H9 (cell line): ENCODE data around the gene UBE2J1. TPM values are rescaled to one million over a fixed set of nuclear protein-coding genes. Genes with fewer than 3 reads are reported as not detected.

Experiments used
- DNase-seq: peaks from one replicate; pipeline ENCODE4 v3.0.0-alpha.2; 2017
- H2AFZ ChIP-seq: one replicate; pipeline ENCODE4 v1.6.1; 2013; ENCODE audit warnings: mild to moderate bottlenecking, low read length, control low read depth, moderate library complexity
- H2AK5ac ChIP-seq: 2 replicates; pipeline ENCODE4 v1.6.1; 2013; ENCODE audit warnings: low read length, control low read depth, mixed read lengths; ENCODE audit not compliant: insufficient read length
- H2BK120ac ChIP-seq: one replicate; pipeline ENCODE4 v1.6.1; 2013; ENCODE audit warnings: low read depth, mild to moderate bottlenecking, low read length, control low read depth, inconsistent platforms; ENCODE audit not compliant: poor library complexity, severe bottlenecking
- H2BK12ac ChIP-seq: 2 replicates; pipeline ENCODE4 v1.6.1; 2013; ENCODE audit warnings: low read length, control low read depth, mixed read lengths, low read depth; ENCODE audit not compliant: insufficient read length
- H2BK15ac ChIP-seq: 2 replicates; pipeline ENCODE4 v1.6.1; 2013; ENCODE audit warnings: low read depth, low read length, control low read depth
- H2BK20ac ChIP-seq: one replicate; pipeline ENCODE4 v1.6.1; 2013; ENCODE audit warnings: low read depth, mild to moderate bottlenecking, low read length, control low read depth, inconsistent platforms; ENCODE audit not compliant: poor library complexity, severe bottlenecking
- H2BK5ac ChIP-seq: 2 replicates; pipeline ENCODE4 v1.6.1; 2013; ENCODE audit warnings: low read length, control low read depth, mixed read lengths; ENCODE audit not compliant: insufficient read length
- H3K14ac ChIP-seq: 2 replicates; pipeline ENCODE4 v1.6.1; 2013; ENCODE audit warnings: low read length, control low read depth; ENCODE audit not compliant: insufficient read depth
- H3K18ac ChIP-seq: 2 replicates; pipeline ENCODE4 v1.6.1; 2013; ENCODE audit warnings: low read depth, mild to moderate bottlenecking, mixed read lengths, low read length, control low read depth; ENCODE audit not compliant: insufficient read length
- H3K23ac ChIP-seq: 2 replicates; pipeline ENCODE4 v1.6.1; 2013; ENCODE audit warnings: low read length, control low read depth, mixed read lengths, low read depth; ENCODE audit not compliant: insufficient read length
- H3K23me2 ChIP-seq: 2 replicates; pipeline ENCODE4 v1.6.1; 2013; ENCODE audit warnings: low read depth, mild to moderate bottlenecking, mixed read lengths, low read length, control low read depth; ENCODE audit not compliant: insufficient read length, poor library complexity, severe bottlenecking
- H3K27ac ChIP-seq: 2 replicates; pipeline ENCODE4 v1.5.1; 2013; ENCODE audit warnings: low read length, control low read depth, mixed read lengths, low read depth; ENCODE audit not compliant: insufficient read length
- H3K27me3 ChIP-seq: 2 replicates; pipeline ENCODE4 v1.6.1; 2013; ENCODE audit warnings: low read length, control low read depth, inconsistent platforms; ENCODE audit not compliant: insufficient read depth
- H3K4ac ChIP-seq: 2 replicates; pipeline ENCODE4 v1.6.1; 2013; ENCODE audit warnings: low read depth, mild to moderate bottlenecking, control low read depth, inconsistent platforms, low read length, moderate library complexity
- H3K4me1 ChIP-seq: 2 replicates; pipeline ENCODE4 v1.6.1; 2013; ENCODE audit warnings: low read length, control low read depth, inconsistent platforms; ENCODE audit not compliant: insufficient read depth
- H3K4me2 ChIP-seq: 2 replicates; pipeline ENCODE4 v1.6.1; 2013; ENCODE audit warnings: low read length, control low read depth, mixed read lengths; ENCODE audit not compliant: insufficient read length, insufficient read depth
- H3K56ac ChIP-seq: 2 replicates; pipeline ENCODE4 v1.6.1; 2013; ENCODE audit warnings: low read depth, mild to moderate bottlenecking, mixed read lengths, low read length, control low read depth; ENCODE audit not compliant: insufficient read length
- H3K79me1 ChIP-seq: 2 replicates; pipeline ENCODE4 v1.6.1; 2013; ENCODE audit warnings: low read depth, mild to moderate bottlenecking, moderate library complexity, low read length, control low read depth, inconsistent platforms; ENCODE audit not compliant: insufficient read depth, poor library complexity, severe bottlenecking
- H3K79me2 ChIP-seq: 2 replicates; pipeline ENCODE4 v1.6.1; 2013; ENCODE audit warnings: low read length, control low read depth, inconsistent platforms; ENCODE audit not compliant: insufficient read depth
- H3K9ac ChIP-seq: 2 replicates; pipeline ENCODE4 v1.6.1; 2013; ENCODE audit warnings: low read length, control low read depth, mixed read lengths; ENCODE audit not compliant: insufficient read length; ENCODE audit errors: extremely low read depth
- H3K9me3 ChIP-seq: one replicate; pipeline ENCODE4 v1.6.1; 2013; ENCODE audit warnings: low read depth, low read length, inconsistent platforms; ENCODE audit not compliant: control insufficient read depth
- H3T11ph ChIP-seq: one replicate; pipeline ENCODE4 v1.6.1; 2013; ENCODE audit warnings: mild to moderate bottlenecking, low read length, control low read depth, inconsistent platforms
- H4K20me1 ChIP-seq: one replicate; pipeline ENCODE4 v1.6.1; 2013; ENCODE audit not compliant: control insufficient read depth, insufficient read length, insufficient read depth
- H4K5ac ChIP-seq: 2 replicates; pipeline ENCODE4 v1.6.1; 2013; ENCODE audit warnings: low read depth, mild to moderate bottlenecking, mixed read lengths, low read length, control low read depth; ENCODE audit not compliant: insufficient read length
- H4K8ac ChIP-seq: replicated peaks from 2 replicates; pipeline ENCODE4 v1.6.1; 2013; ENCODE audit warnings: low read length, control low read depth, mixed read lengths, low read depth; ENCODE audit not compliant: insufficient read length
- H4K91ac ChIP-seq: 2 replicates; pipeline ENCODE4 v1.6.1; 2013; ENCODE audit warnings: low read depth, mild to moderate bottlenecking, moderate library complexity, mixed read lengths, low read length, control low read depth; ENCODE audit not compliant: insufficient read length
- H3K27ac Mint-ChIP-seq, 3 experiments: 2 replicates in 2 of 3; 3 replicates in 1 of 3; pipeline ENCODE4 v1.8.0; 2020 to 2021; ENCODE audit warnings: mixed read lengths in 3 of 3, mild to moderate bottlenecking in 1 of 3, moderate library complexity in 1 of 3
- H3K27me3 Mint-ChIP-seq: 2 replicates; pipeline ENCODE4 v1.8.0; 2021; ENCODE audit warnings: low read depth, mild to moderate bottlenecking, moderate library complexity, mixed read lengths
- H3K36me3 Mint-ChIP-seq, 3 experiments: 2 replicates in 2 of 3; 3 replicates in 1 of 3; pipeline ENCODE4 v1.8.0; 2020 to 2021; ENCODE audit warnings: low read depth in 3 of 3, mixed read lengths in 3 of 3; ENCODE audit not compliant: insufficient read depth in 1 of 3
- H3K4me1 Mint-ChIP-seq, 2 experiments: 2 replicates each; pipeline ENCODE4 v1.8.0; 2020; ENCODE audit warnings: mixed read lengths in 2 of 2
- H3K4me3 Mint-ChIP-seq, 2 experiments: 2 replicates in 1 of 2; 3 replicates in 1 of 2; pipeline ENCODE4 v1.8.0; 2020 to 2021; ENCODE audit warnings: mild to moderate bottlenecking in 2 of 2, mixed read lengths in 2 of 2, moderate library complexity in 1 of 2
- H3K9me3 Mint-ChIP-seq, 2 experiments: 2 replicates in 1 of 2; 3 replicates in 1 of 2; pipeline ENCODE4 v1.8.0; 2020; ENCODE audit warnings: mild to moderate bottlenecking in 2 of 2, mixed read lengths in 2 of 2, moderate library complexity in 1 of 2
- CTCF ChIP-seq: fragments of 200-600 bp; sonication (generic); conservative IDR thresholded peaks from 3 replicates; pipeline ENCODE4 v1.8.0; 2021; ENCODE audit warnings: antibody characterized with exemption, mild to moderate bottlenecking
- WGBS: extraction: QIAGEN DNeasy Blood & Tissue Kit; methylation state at CpG from one replicate; pipeline ENCODE4 v1.1.7; 2013; ENCODE audit warnings: missing lambda C conversion rate, low lambda C conversion rate, mixed read lengths; ENCODE audit not compliant: insufficient read length; ENCODE audit errors: extremely low coverage; 5-methylcytosine and 5-hydroxymethylcytosine counted together
- total RNA-seq: library from RNA; stranded (reverse); gene quantifications from 2 replicates; pipeline ENCODE4 v1.2.1, GENCODE V29; 2021

Gene UBE2J1
- total RNA-seq, 1 experiment from 2014 or later = 13.1 TPM

DNA sequence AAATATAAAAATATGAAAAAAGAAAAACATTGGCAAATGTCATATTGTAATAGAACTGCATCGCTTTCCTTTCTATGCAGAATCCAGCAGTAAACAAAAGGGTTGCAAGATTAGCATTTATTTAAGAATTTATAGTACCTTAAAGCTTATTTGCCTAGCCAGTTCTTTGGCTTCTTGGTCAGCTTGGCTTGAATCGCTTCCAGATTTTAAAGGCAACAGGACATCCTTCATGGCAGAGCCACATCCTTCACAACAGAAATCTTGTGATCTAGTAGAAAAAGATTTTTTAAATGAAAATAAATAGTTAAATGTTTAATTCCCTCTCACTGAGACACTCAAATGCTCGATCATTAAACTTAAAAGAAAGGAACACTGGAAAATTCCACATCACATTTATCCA is 17.4 kb downstream of the UBE2J1 start:
- Histone ChIP-seq H3K79me1 (no peaks in the 10 kb centered on the region), H4K8ac (no peak overlapping the region), H3K14ac (no peak overlapping the region), H4K5ac (no peak overlapping the region), H2AK5ac (no peak overlapping the region), H3K27me3 (no peaks in the 10 kb centered on the region), H4K91ac (no peak overlapping the region), H3K4ac (no peak overlapping the region), H3K4me2 (no peak overlapping the region), H3K18ac (no peak overlapping the region), H2BK12ac (no peak overlapping the region), H3K9ac (no peak overlapping the region), H3K9me3 (no peaks in the 10 kb centered on the region), H3K79me2 (no peaks in the 10 kb centered on the region), H3K23ac (no peak overlapping the region), H3K56ac (no peak overlapping the region), H3T11ph (no peak overlapping the region), H2AFZ (no peak overlapping the region), H2BK120ac (no peak overlapping the region), H3K23me2 (no peaks in the 10 kb centered on the region), H2BK20ac (no peak overlapping the region), H2BK15ac (no peak overlapping the region), H3K4me1 (no peaks in the 10 kb centered on the region), H3K27ac (no peak overlapping the region), H2BK5ac (no peak overlapping the region), H4K20me1 (no peaks in the 10 kb centered on the region)
- H3K27ac Mint-ChIP-seq = no peak overlapping the region
- WGBS = no CpG with 5 or more reads among the region's 3 CpGs
- no peak overlapping the region for H3K4me3 Mint-ChIP-seq
- no peak for TF ChIP-seq CTCF
- peaks cover under 1 to 20% (median 18%) of the 10 kb centered on the region in 3 experiments; a peak in 6 of 7 replicates for H3K36me3 Mint-ChIP-seq
- DNase-seq = no peak
- no peaks in the 10 kb centered on the region for H3K4me1 Mint-ChIP-seq
- H3K27me3 Mint-ChIP-seq = no peaks in the 10 kb centered on the region
- no peaks in the 10 kb centered on the region for H3K9me3 Mint-ChIP-seq
